Neural cell (in vitro differentiated cells): Measurements from ENCODE around the gene ZFPM1.

ENCODE experiments used
- CTCF ChIP-seq: fragments of 450-650 bp; IDR thresholded peaks from 2 replicates; pipeline ENCODE4 v1.5.1; 2014; ENCODE audit warnings: antibody characterized with exemption, mild to moderate bottlenecking, moderate library complexity; ENCODE audit not compliant: poor library complexity, severe bottlenecking
- EP300 ChIP-seq: fragments of 450-650 bp; conservative IDR thresholded peaks from 2 replicates; pipeline ENCODE4 v1.6.1; 2014; ENCODE audit warnings: antibody characterized with exemption, mild to moderate bottlenecking, moderate library complexity; ENCODE audit not compliant: poor library complexity, severe bottlenecking
- EZH2 ChIP-seq: fragments of 200-600, 300-800 bp; shearing (Covaris generic), sonication (generic); IDR thresholded peaks from 2 replicates; pipeline ENCODE4 v1.6.1; 2014; ENCODE audit warnings: antibody characterized with exemption, low read length, borderline replicate concordance, mild to moderate bottlenecking; ENCODE audit not compliant: insufficient read depth, poor library complexity, severe bottlenecking
- POLR2AphosphoS5 ChIP-seq: IDR thresholded peaks from 2 replicates; pipeline ENCODE4 v1.6.1; 2012
- REST ChIP-seq: IDR thresholded peaks from 2 replicates; pipeline ENCODE4 v1.6.1; 2012; ENCODE audit warnings: borderline replicate concordance
- TAF1 ChIP-seq: IDR thresholded peaks from 2 replicates; pipeline ENCODE4 v1.6.1; 2012; ENCODE audit warnings: low read depth

DNA sequence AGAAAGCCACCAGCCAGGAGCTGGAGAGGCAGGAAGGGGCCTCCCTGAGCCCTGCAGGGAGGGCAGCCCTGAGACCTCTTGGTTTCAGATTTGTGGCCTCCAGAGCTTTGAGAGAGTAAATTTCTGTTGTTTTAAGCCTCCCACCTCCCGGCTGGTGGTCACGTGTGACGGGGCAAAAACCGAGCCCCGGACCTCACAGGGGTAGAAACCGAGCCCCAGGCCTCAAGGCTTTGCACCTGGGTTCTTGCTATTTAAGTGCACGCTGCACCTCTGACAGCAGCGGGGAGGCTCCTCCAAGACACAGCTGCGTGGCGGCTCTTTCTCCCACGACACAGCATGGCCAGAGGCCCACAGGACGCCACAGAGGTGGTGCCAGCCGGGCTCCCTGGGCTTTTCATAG, 99.7 kb downstream of the ZFPM1 start:
- TF ChIP-seq CTCF (no peak), POLR2AphosphoS5 (no peak), REST (no peak), EZH2 (no peak), TAF1 (no peak), EP300 (no peak)
